Measurements from ENCODE around the gene CGREF1.
A peak's percentile ranks its signal among the peaks of the same experiment; 100 is the strongest.

Gene CGREF1

GRCh38 chr2:27138111-27138510, 19.2 kb upstream of the CGREF1 start:
- DNase-seq (ENCODE audit: low spot score): no peak
- no peak for TF ChIP-seq CTCF (conservative IDR thresholded peaks at IDR 0.05; ENCODE audit: low read depth)
- H3K27ac ChIP-seq: no peak overlapping the region
- ChIA-PET POLR2A (ENCODE audit: low non-redundant PET) (no interaction called here), CTCF (no interaction called here)

DNA sequence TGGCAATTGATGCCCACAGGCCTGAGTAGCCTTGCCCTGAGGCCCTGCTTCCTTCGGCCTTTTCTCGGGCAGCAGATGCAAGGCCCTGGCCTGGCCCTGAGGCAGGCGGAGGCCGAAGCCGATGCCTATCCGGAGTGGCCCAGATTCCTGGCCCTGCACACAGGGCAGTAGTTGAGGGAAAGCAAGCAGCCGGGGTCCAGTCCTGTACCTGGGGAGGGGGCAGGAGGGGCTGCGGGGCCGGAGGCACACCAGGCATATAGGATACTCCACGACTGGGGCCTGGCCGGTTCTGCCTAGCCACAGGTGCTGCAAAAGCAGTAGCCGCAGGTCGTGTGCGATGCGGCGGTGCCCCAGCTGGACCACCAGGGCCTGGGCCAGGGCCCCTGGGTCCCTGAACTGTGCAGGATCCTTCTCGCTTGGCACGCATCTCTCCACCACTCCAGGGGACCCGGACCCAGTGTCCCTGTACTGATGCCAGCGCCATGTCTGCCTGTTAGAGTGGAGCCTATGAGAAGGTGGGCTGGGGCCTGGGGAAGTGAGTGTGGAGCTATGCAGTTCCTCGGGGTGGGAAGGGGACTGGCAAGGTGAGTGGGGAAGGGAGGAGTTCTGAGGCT, 18.5 kb upstream of the CGREF1 start:
- TF ChIP-seq CTCF (conservative IDR thresholded peaks at IDR 0.05; ENCODE audit: low read depth): no peak
- CTCF ChIA-PET: no interaction called here
- H3K27ac ChIP-seq: no peak overlapping the region
- POLR2A ChIA-PET (ENCODE audit: low non-redundant PET): no interaction called here
- no peak for DNase-seq (ENCODE audit: low spot score)

- DNase-seq (ENCODE audit: low spot score): no peak
- no peak overlapping the region for H3K27ac ChIP-seq
- ChIA-PET CTCF (no interaction called here), POLR2A (ENCODE audit: low non-redundant PET) (interaction anchor here (0.6 kb wide), 1 partner anchor 98 kb away, joined by 3 read pairs; no protein-coding TSS in a partner anchor)
- no peak for TF ChIP-seq CTCF (conservative IDR thresholded peaks at IDR 0.05; ENCODE audit: low read depth)
Measured at GRCh38 chr2:27136751-27137150, 17.8 kb upstream of the CGREF1 start.

DNA sequence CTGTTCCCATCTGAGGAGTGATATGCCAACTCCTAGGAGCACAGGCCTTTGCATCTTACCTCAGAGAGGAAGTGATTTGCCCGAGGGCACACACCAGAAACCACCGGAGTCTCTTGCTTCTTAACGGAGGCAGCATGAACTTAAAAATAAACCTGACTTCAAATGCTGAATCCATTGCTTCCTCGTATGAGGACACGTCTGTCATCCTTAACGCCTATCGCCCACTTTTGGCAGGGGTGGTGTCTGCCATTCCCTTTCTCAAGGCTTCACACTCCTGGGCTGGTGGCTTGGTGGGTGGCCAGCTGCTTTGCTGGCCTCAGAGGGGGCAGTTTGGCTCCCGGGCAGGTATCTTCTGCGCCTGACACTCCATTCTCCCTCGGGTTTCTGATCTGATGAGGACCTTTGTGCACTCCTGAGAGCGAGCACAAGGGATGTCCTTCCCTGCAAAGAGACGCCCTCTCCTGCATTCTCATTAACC, 16.6 kb upstream of the CGREF1 start:
- ChIA-PET POLR2A (ENCODE audit: low non-redundant PET) (no interaction called here), CTCF (interaction anchor here (1.4 kb wide), 1 partner anchor 12 kb away, joined by 4 read pairs; the partner anchor contains the start of gene ABHD1)
- peak overlapping the region; percentile 69; the same call in 1 of the 2 replicates for H3K27ac ChIP-seq
- DNase-seq (ENCODE audit: low spot score): no peak
- no peak for TF ChIP-seq CTCF (conservative IDR thresholded peaks at IDR 0.05; ENCODE audit: low read depth)

- CTCF ChIA-PET: interaction anchor here (0.6 to 1.4 kb wide), 2 partner anchors 12 to 222 kb away, joined by 3 to 4 read pairs; partner anchors contain the start of gene ABHD1
- no peak for DNase-seq (ENCODE audit: low spot score)
- peak overlapping the region; percentile 69 for H3K27ac ChIP-seq
- POLR2A ChIA-PET (ENCODE audit: low non-redundant PET): interaction anchor here (0.7 kb wide), 1 partner anchor 14 kb away, joined by 3 read pairs; no protein-coding TSS in a partner anchor
- no peak for TF ChIP-seq CTCF (conservative IDR thresholded peaks at IDR 0.05; ENCODE audit: low read depth)
Measured at GRCh38 chr2:27134781-27135477, 16.0 kb upstream of the CGREF1 start.

DNA sequence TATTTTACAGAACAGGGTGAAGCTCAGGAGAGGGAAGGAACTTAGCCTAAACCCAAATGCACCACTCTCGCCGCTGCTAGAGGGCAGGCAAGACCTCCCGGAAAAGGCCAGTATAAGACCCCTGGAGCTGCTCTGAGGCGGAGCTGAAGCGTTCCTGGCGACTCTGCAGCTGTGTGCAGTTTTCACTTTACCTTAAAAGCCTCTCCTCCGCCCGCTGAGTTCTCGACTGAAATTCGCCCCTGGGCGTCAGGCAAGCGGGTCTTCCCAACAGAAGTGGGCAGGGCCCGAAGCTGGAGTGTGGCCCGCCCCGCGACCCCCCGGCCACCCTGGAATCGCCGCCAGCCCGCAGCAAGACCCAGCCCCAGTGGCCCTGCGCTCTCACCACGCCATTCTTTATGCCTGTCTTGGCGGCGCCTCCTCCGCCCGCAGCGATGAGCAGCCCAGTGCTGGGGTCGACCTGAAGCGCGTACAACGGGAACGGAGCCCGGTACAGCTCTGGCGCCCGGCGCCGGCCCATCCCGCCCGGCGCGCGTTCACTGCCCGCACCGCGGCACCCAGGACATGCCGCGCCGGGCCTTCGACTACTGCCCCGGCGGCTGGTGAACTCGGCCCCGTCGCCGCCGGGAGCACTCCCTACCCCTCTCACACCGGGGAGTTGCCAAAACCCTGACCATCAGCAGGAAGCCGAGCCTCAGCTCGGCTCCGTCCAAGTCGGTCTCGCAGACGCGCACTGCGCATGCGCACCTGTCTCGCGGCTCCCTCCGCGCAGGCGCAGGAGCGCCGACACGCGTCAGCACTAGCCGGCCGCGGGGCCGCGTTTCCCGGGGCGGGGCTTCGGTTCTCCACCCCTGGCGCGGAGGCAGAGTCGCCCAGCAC, 15.2 kb upstream of the CGREF1 start, which contains the start of gene PREB:
Gene PREB (minus strand): TSS at position 732 of the 876 bp plus-strand sequence. CDS start 215 bp downstream, at position 517.
- peak within 1 kb of the TSS; percentile 69 for H3K27ac ChIP-seq
- POLR2A ChIA-PET (ENCODE audit: low non-redundant PET): interaction anchor here (0.5 to 0.7 kb wide), 2 partner anchors 13 to 175 kb away, joined by 3 read pairs; no protein-coding TSS in a partner anchor

More for the DNA sequence above, 15.2 kb upstream of the CGREF1 start, which contains the start of gene PREB:
- CTCF ChIA-PET: interaction anchor here (0.6 to 1.4 kb wide), 4 partner anchors 11 to 223 kb away, joined by 3 to 5 read pairs (median 4); partner anchors contain the start of gene ABHD1
- DNase-seq (ENCODE audit: low spot score): peak; percentile 97
- no peak for TF ChIP-seq CTCF (conservative IDR thresholded peaks at IDR 0.05; ENCODE audit: low read depth)
